Ectodermal cell (in vitro differentiated cells): ENCODE results near the gene FCMR.
A peak's percentile ranks its signal among the peaks of the same experiment; 100 is the strongest.

Experiments
- H3K27ac ChIP-seq: 2 replicates; pipeline ENCODE4 v1.7.0; 2013; ENCODE audit warnings: mild to moderate bottlenecking, low read depth, low read length; ENCODE audit not compliant: insufficient read depth, poor library complexity, severe bottlenecking
- H3K27me3 ChIP-seq: 2 replicates; pipeline ENCODE4 v1.7.0; 2013; ENCODE audit warnings: mild to moderate bottlenecking, low read length; ENCODE audit not compliant: insufficient read depth, control insufficient read depth, poor library complexity, severe bottlenecking
- H3K36me3 ChIP-seq: one replicate; pipeline ENCODE4 v1.7.0; 2013; ENCODE audit warnings: low read length; ENCODE audit not compliant: control insufficient read depth, insufficient read depth
- H3K4me1 ChIP-seq: one replicate; pipeline ENCODE4 v1.7.0; 2013; ENCODE audit warnings: low read length; ENCODE audit not compliant: control insufficient read depth, insufficient read depth
- H3K4me3 ChIP-seq: 2 replicates; pipeline ENCODE4 v1.7.0; 2013; ENCODE audit warnings: low read depth, low read length, control low read depth; ENCODE audit not compliant: insufficient read depth
- H3K9me3 ChIP-seq: 2 replicates; pipeline ENCODE4 v1.7.0; 2013; ENCODE audit warnings: mild to moderate bottlenecking, low read length, moderate library complexity; ENCODE audit not compliant: control insufficient read depth
- WGBS, 2 experiments: methylation state at CpG; one replicate each; pipeline ENCODE4 v1.1.7; 2013; ENCODE audit warnings: missing lambda C conversion rate in 2 of 2; 5-methylcytosine and 5-hydroxymethylcytosine counted together

FCMR gene

DNA sequence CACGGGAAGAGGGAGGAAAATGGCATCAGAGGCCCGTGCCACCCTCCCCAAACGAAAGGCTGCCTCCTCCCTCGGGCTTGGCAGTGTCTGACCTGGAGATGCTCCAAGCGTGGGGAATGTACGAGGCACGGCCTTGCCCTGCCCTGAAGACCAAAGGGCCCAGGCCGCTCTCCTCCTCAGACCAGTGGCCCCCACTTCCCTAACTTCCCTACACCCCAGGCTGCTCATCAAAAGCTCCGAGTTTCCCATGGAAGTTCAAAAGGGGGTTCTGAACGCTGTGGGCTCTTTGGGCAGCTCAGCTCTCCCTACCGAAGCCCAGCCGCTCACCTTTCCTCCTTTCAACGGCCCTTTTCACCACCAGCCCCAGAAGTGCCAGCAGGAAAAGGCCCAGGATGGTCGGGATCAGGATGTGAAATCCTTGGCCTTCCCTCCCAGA, 11.8 kb downstream of the FCMR start:
- H3K36me3 ChIP-seq = no peaks in the 10 kb centered on the region
- no peaks in the 10 kb centered on the region for H3K4me1 ChIP-seq
- H3K4me3 ChIP-seq = peak overlapping the region; percentile 39
- no peak overlapping the region for H3K27ac ChIP-seq
- peaks cover 56% of the 10 kb centered on the region for H3K27me3 ChIP-seq
- WGBS, 2 experiments = 18 to 21% methylated on average over 14 of the region's 14 CpGs
- no peaks in the 10 kb centered on the region for H3K9me3 ChIP-seq

DNA sequence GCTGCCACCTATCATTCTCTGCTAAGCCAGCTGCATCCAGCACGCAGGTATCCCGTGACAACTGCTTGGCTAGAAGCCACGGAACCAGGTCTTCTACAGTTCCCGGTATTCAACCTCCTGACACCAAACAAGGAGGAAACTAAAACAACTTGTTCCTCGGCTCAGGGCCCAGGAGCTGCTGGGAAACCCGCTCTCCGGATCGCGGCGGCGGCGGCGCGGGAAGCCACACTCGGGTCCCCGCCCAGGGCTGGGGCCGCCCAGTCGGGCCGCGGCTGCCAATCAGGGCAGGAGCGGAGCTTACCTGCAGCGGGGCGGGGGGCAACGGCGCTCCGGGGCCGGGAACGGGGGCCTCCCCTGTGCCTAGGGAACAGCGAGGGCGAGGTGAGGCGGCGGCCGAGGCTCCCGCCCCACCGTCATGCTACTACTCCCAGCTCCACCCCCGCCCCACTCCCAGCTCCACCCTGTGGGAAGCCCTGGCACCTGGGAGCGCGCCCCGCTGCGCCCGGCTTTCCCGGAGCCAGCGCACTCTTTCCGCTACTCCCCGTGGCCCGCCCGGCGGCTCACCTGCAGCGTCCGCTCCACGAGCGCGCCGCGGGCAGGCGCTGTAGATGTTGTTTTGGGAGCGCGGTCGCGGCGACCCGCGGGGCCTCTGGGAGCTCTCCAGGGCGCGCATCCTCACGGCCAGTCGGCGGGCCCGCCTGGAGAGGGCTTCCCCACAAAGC, 12.4 kb downstream of the FCMR start:
- 1% methylated on average over 69 of the region's 69 CpGs for WGBS, 2 experiments
- H3K4me1 ChIP-seq = no peaks in the 10 kb centered on the region
- peaks cover 56% of the 10 kb centered on the region for H3K27me3 ChIP-seq
- no peaks in the 10 kb centered on the region for H3K9me3 ChIP-seq
- H3K36me3 ChIP-seq = no peaks in the 10 kb centered on the region
- H3K4me3 ChIP-seq = peak overlapping the region; percentile 39
- no peak overlapping the region for H3K27ac ChIP-seq

DNA sequence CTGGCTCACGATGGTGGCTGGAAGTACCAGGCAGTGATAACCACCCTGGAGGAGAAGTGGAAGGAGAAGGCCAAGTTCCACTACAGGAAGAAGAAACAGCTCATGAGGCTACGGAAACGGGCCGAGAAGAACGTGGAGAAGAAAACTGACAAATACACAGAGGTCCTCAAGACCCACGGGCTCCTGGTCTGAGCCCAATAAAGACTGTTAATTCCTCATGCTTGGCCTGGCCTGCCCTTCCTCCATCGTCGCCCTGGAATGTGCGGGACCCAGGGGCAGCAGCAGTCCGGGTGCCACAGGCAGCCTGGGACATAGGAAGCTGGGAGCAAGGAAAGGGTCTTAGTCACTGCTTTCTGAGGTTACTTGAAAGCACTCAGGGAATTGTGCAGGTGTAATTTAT, 13.7 kb downstream of the FCMR start:
- 91 to 93% methylated on average over 10 of the region's 10 CpGs for WGBS, 2 experiments
- H3K27me3 ChIP-seq = peaks cover 50% of the 10 kb centered on the region

DNA sequence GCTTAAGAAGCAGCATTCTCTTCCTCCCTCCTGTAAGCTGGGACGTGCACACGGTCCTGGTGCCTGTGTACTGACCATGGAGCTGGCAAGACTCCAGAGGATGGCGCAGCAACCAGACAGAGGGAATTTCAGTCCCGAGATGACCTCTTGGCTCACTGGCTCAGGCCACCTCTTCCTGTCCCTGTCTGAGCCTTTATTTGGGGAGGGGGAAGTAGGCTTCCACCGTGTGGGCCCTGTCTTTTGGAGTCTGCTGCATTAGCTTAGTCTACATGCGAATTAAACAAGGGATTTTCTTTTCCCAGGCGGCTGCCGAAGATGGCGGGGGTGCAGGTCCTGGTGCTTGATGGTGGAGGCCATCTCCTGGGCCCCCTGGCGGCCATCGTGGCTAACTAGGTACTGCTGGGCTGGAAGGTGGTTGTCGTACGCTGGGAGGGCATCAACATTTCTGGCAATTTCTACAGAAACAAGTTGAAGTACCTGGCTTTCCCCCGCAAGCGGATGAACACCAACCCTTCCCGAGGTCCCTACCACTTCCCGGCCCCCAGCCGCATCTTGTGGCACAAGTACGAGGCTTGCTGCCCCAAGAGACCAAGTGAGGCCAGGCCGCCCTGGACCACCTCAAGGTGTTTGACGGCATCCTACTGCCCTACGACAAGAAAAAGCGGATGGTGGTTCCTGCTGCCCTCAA, 14.3 kb downstream of the FCMR start:
- Histone ChIP-seq H3K9me3 (no peaks in the 10 kb centered on the region), H3K27ac (no peak overlapping the region), H3K36me3 (no peaks in the 10 kb centered on the region), H3K4me1 (no peaks in the 10 kb centered on the region), H3K27me3 (peaks cover 44% of the 10 kb centered on the region), H3K4me3 (no peak overlapping the region)
- 78 to 81% methylated on average over 23 of the region's 23 CpGs for WGBS, 2 experiments

More for the DNA sequence above, 13.7 kb downstream of the FCMR start:
- Histone ChIP-seq H3K4me3 (no peak overlapping the region), H3K9me3 (no peaks in the 10 kb centered on the region), H3K36me3 (no peaks in the 10 kb centered on the region), H3K27ac (no peak overlapping the region), H3K4me1 (no peaks in the 10 kb centered on the region)

DNA sequence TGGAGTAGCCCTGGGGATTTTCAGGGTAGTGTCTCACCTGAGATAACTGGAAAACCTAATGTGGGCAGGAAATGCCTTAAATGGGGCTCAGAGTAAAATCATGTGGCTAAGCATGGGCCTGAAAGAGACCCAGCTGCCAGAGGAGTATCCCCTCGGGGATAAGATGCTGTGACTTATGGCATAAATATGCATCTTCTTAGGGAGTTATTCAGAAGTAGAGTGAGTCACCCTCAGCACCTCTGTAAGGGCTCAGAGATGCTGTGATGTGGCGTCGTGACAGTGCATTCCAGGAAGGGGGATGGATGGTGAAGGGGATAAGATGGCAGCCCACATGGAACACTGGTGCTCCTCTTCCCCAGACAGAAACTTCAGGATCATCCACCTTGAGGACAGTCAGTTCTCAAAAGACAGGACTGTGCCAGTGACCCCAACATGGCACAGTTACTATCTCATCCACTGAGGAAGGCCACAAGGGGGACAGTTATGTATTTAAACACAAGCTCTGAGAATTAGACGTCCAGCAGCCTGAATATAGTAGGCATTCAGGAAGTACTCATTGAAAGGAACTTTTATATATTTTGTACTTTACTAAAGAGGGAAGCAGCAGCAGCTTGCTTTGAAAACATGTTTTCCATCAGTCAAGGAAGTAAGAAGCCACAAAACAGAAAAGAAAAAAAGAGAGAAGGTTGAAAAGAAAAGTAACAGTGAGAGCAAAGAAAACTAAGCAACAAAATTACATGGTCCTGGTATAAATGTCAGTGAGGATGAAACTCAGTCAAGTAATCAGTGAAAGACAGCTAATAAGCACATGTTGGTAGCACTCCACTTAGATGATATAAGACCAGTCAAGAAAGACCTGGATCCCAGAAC, 16.2 kb downstream of the FCMR start:
- Histone ChIP-seq H3K4me3 (no peak overlapping the region), H3K4me1 (no peaks in the 10 kb centered on the region), H3K27ac (no peak overlapping the region), H3K9me3 (no peaks in the 10 kb centered on the region), H3K27me3 (peaks cover 34% of the 10 kb centered on the region), H3K36me3 (no peaks in the 10 kb centered on the region)
- WGBS, 2 experiments = 64 to 86% methylated on average over 4 of the region's 4 CpGs

DNA sequence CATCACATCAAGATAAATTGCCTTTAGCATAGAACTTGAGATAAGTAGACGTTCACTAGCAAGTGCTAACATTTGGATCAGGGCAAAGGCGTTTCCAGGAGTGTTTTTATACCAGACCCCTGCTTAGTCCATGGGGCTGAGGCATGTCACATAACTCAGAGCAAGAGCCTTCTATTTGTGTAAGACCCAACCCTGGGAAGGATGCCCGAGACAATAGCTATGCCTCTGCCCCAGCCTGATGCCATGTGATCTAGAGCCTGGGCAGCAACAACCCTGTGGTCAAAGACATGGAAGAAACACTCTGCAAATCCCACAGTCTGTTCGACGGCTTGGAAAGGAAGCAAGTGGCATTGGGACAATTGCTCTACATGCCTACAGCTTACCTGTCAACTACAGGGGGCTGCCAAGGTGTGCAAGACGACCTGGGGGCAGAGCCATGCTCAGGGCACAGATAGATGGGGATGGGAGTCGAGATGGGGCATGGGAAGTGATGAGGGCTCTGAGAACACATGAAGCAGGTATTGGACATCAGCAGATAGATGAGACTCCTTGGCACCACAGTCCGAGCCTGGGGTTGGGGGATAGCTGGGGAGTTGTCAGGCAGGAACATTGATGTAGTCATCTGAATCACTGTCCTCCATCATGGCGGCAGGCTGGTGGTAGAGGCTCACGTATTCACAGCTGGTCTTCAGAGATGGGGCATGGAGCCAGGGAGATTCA, 17.2 kb downstream of the FCMR start:
- H3K4me1 ChIP-seq = no peaks in the 10 kb centered on the region
- H3K4me3 ChIP-seq = no peak overlapping the region
- no peaks in the 10 kb centered on the region for H3K9me3 ChIP-seq
- H3K36me3 ChIP-seq = no peaks in the 10 kb centered on the region
- H3K27me3 ChIP-seq = peaks cover 24% of the 10 kb centered on the region
- WGBS, 2 experiments = 89 to 91% methylated on average over 10 of the region's 10 CpGs
- no peak overlapping the region for H3K27ac ChIP-seq

DNA sequence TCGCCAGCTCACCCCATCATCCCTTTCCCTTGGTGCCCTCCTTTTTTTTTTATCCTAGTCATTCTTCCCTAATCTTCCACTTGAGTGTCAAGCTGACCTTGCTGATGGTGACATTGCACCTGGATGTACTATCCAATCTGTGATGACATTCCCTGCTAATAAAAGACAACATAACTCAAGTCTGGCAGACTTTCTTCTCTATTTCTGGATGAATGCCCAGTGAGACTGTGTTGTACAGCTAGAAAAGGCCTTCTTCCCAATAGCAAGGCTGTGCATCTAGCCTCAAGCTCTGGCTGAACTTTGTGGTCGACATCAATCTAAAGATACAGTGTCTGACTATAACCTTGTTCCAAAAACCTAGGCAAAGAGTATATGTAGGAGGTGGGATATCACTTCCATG, 18.1 kb downstream of the FCMR start:
- 84 to 90% methylated on average over 2 of the region's 2 CpGs for WGBS, 2 experiments
- H3K4me3 ChIP-seq = no peak overlapping the region

DNA sequence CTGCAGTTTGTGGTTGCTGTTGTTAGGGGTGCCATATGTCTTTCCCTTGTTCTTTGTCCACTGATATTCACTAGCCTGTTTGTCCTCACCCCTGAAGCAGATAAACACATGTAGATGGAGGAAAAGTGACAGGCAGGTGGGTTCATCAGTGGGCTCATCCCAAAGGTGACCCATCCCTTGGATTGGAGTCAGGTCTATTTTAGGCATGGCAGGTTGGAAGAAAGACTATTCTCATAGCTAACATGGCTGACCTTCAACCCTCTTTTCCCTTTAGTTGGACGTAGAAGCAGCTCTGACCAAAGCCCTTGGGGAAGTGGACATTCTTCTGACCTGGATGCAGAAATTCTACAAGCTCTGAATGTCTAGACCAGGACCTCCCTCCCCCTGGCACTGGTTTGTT, 19.0 kb downstream of the FCMR start:
- H3K36me3 ChIP-seq = no peaks in the 10 kb centered on the region
- H3K27me3 ChIP-seq = peaks cover 5% of the 10 kb centered on the region
- H3K4me1 ChIP-seq = no peaks in the 10 kb centered on the region
- H3K9me3 ChIP-seq = no peaks in the 10 kb centered on the region
- H3K27ac ChIP-seq = no peak overlapping the region
- WGBS, 2 experiments = 83 to 91% methylated on average over 1 of the region's 1 CpG
- H3K4me3 ChIP-seq = no peak overlapping the region

More for the DNA sequence above, 18.1 kb downstream of the FCMR start:
- H3K36me3 ChIP-seq = no peaks in the 10 kb centered on the region
- H3K27ac ChIP-seq = no peak overlapping the region
- peaks cover 15% of the 10 kb centered on the region for H3K27me3 ChIP-seq
- H3K9me3 ChIP-seq = no peaks in the 10 kb centered on the region
- no peaks in the 10 kb centered on the region for H3K4me1 ChIP-seq

DNA sequence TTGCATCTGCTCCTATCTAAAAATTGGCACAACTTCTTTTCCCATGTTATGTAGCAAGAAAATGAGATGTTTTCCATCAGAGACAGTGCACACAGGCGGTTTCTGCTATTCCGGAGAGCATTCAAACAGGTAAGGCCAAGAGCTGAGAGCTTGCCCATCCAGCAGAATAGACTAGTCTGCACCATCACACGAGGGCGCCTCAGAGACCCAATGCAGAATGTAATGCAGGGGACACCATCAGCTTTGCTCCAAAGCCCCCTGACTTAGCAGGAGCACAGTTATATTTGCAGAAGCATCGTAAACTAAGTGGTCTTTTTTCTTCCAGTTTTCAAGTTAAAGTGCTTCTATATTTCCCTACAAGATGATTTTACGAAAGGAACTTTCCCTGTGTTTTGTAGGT, 19.8 kb downstream of the FCMR start:
- H3K4me3 ChIP-seq = no peak overlapping the region
- H3K27ac ChIP-seq = no peak overlapping the region
- H3K4me1 ChIP-seq = no peaks in the 10 kb centered on the region
- no peaks in the 10 kb centered on the region for H3K36me3 ChIP-seq
- no peaks in the 10 kb centered on the region for H3K27me3 ChIP-seq
- 90 to 91% methylated on average over 5 of the region's 6 CpGs for WGBS, 2 experiments
- H3K9me3 ChIP-seq = no peaks in the 10 kb centered on the region
